ENCODE measurements around the gene KLK1. TPM values are rescaled to one million over a fixed set of nuclear protein-coding genes. Genes with fewer than 3 reads are reported as not detected.
A peak's percentile ranks its signal among the peaks of the same experiment; 100 is the strongest.

KLK1 gene
- total and polyA plus RNA-seq, 2 of the 13 experiments (the other 11 are each of a cell fraction or from before 2014, with no cell fraction given), result not detected

- TF ChIP-seq ZBTB49 (CRISPR knock-in tag; IDR thresholded peaks at IDR 0.05; ENCODE audit: borderline replicate concordance), result no peak
- peak; percentile 73 for TF ChIP-seq RBM22 (optimal IDR thresholded peaks at IDR 0.05; ENCODE audit: low read length)
- no peak for TF ChIP-seq TAF15 (IDR thresholded peaks at IDR 0.05; ENCODE audit: low read depth, low read length, poor library complexity, severe bottlenecking)
- no peak for TF ChIP-seq PITX1 (CRISPR knock-in tag; IDR thresholded peaks at IDR 0.05)
These were observed 24.1 kb downstream of the KLK1 start (continued) for GRCh38 chr19:50799547-50799851.

GRCh38 chr19:50798659-50799546 is 24.7 kb downstream of the KLK1 start:
- BruUV-seq (replicated peaks), result no TSS peak
- Histone ChIP-seq H4K20me1 (ENCODE audit: insufficient read depth, low read length) (peaks cover 52% of the 10 kb centered on the region), H3K27ac (ENCODE audit: extremely low read length, insufficient read depth, low read length) (no peak overlapping the region), H3K4me1 (ENCODE audit: insufficient read depth, low read length) (peaks cover 33% of the 10 kb centered on the region), H3K4me2 (ENCODE audit: low read depth, low read length) (no peak overlapping the region), H3K9me3 (ENCODE audit: low read length) (no peaks in the 10 kb centered on the region), H3K36me3 (replicated peaks in 1 of 2; ENCODE audit: control insufficient read depth in 1 of 2, insufficient read depth in 2 of 2, low read length in 2 of 2) (peaks cover 26 to 47% of the 10 kb centered on the region in 2 experiments), H2AFZ (ENCODE audit: low read length) (no peak overlapping the region), H3K79me2 (ENCODE audit: insufficient read depth, low read length) (peaks cover 33% of the 10 kb centered on the region), H3K4me3 (replicated peaks in 1 of 3; ENCODE audit: insufficient read depth in 1 of 3, low read depth in 2 of 3, low read length in 3 of 3) (no peak overlapping the region), H3K9ac (ENCODE audit: insufficient read depth, low read depth, low read length) (no peak overlapping the region), H3K27me3 (ENCODE audit: control insufficient read depth in 1 of 2, insufficient read depth in 2 of 2, low read length in 2 of 2) (no peaks in the 10 kb centered on the region; a peak in 1 of 5 replicates)
- ATAC-seq (no peak), FAIRE-seq (no peak), DNase-seq (ENCODE audit: low spot score) (no peak)
- POLR2A ChIA-PET, result no interaction called here
- in situ Hi-C loops (cut with HindIII; ENCODE audit: extremely low pct_ligation_motif_present, low pct_unique_long_range_greater_than_20kb), result loop anchor here (25.0 kb wide), 1 partner anchor 437 kb away; the partner anchor contains the start of gene NAPSA
- intact Hi-C loops (cut with micrococcal nuclease; ENCODE audit: unreplicated experiment), result no loop called here
- CTCF ChIA-PET (ENCODE audit: low intra/inter-chr PET ratio, low total read pairs), result no interaction called here
- whole genome bisulfite sequencing (ENCODE audit: low lambda C conversion rate), result no CpG with 5 or more reads among the region's 21 CpGs
- TF ChIP-seq ARNT (IDR thresholded peaks at IDR 0.05) (no peak), AGO2 (optimal IDR thresholded peaks at IDR 0.05; ENCODE audit: low read depth, low read length) (peak; percentile 8), GLMP (CRISPR knock-in tag; IDR thresholded peaks at IDR 0.05; ENCODE audit: borderline replicate concordance) (no peak), ZNF883 (CRISPR knock-in tag; IDR thresholded peaks at IDR 0.05; ENCODE audit: not compliant biosample characterization) (no peak), TCF12 (IDR thresholded peaks at IDR 0.05) (no peak), TCF12 (CRISPR knock-in tag; IDR thresholded peaks at IDR 0.05) (no peak), ZFP36 (IDR thresholded peaks at IDR 0.05; ENCODE audit: borderline replicate concordance, low read depth, low read length, partially characterized antibody) (no peak), ZBTB49 (CRISPR knock-in tag; IDR thresholded peaks at IDR 0.05; ENCODE audit: borderline replicate concordance) (no peak), TBX2 (CRISPR knock-in tag; IDR thresholded peaks at IDR 0.05; ENCODE audit: borderline replicate concordance) (no peak), ZNF782 (CRISPR knock-in tag; IDR thresholded peaks at IDR 0.05; ENCODE audit: borderline replicate concordance) (no peak), RBFOX2 (IDR thresholded peaks at IDR 0.05; ENCODE audit: low read depth, low read length) (peak; percentile 24)

Measured in HepG2 (cell line).